GM18858 (cell line): ENCODE results near the gene CROCC2.
"Not testable (repeated sequence)": the region's sequence is repeated elsewhere in the genome, so short reads cannot be mapped to it uniquely, and the experiment has no call there.

ENCODE experiments used
- ATAC-seq: cut with Tn5 transposase; IDR thresholded peaks from one replicate; pipeline ENCODE4 v1.9.1; 2021; ENCODE audit not compliant: unreplicated experiment

Gene CROCC2

DNA sequence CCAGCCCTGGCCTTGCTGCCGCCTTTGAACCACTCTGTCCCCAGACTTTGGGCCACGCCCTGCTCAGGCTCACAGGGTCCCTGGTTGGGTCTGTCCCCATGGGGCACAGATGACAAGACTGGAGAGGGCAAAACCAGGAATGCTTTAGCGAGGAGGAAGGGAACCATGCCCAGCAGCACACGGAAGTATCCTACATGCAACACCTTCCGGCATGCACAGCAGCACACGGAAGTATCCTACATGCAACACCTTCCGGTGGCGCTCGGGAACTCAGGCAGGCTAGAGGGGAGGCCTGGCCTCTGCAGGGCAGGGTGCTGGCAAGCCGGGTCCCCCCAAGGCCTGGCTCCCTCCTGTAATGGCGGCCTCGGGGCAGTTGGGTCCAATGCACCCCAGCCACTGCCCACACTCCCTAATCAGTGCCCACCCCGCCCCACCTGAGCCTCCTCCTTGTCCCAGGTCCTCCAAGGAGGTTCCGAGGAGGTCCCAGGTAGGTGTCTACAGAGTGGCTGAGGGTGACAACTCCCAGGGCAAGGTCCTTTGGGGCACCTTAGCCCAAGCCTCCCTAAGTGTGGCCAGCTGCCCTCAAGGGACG lies 58.7 kb downstream of the CROCC2 start:
- ATAC-seq: no peak

DNA sequence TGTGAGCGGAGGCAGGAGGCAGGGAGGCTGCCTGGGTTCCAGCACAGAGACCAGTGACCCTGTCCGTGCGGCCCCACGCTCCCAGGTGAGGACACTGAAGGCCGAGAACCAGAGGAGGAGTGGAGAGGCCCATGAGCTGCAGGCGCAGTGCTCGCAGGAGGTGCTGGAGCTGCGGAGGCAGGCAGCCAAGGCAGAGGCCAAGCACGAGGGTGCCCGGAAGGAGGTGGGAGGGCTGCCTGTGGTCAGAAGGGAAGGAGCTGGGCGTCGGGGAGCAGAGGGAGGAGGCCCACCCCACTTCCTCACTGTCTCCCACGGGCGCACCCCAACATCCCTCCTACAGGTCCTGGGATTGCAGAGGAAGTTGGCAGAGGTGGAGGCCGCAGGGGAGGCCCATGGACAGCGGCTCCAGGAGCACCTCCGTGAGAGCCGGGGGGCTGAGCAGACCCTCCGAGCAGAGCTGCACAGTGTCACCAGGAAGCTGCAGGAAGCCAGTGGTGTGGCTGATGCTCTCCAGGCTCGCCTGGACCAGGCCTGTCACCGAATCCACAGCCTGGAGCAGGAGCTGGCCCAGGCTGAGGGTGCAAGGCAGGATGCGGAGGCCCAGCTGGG lies 59.3 kb downstream of the CROCC2 start:
- no peak for ATAC-seq

DNA sequence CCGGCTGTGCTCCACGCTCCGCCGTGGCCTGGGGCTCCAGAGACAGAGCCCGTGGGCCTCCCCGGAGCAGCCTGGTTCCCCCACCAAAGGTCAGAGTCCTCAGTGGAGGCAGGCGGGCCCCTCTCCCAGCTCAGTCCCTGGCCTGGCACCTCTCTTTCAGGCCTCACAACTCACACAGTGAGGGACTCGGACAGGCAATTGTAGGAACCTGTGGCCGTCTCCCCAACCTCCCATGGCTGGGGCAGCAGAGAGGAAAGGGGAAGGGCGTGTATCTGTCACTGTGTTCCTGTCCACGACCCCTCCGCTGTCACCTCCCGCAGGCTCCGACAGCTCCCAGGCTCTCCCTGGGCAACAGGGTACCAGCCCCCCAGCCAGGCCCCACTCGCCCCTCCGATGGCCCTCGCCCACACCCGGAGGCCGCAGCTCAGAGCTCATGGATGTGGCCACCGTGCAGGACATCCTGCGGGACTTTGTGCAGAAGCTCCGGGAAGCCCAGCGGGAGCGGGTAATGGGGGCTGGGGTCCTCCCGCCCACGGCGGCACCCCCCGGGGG lies 59.8 kb downstream of the CROCC2 start:
- no peak for ATAC-seq

DNA sequence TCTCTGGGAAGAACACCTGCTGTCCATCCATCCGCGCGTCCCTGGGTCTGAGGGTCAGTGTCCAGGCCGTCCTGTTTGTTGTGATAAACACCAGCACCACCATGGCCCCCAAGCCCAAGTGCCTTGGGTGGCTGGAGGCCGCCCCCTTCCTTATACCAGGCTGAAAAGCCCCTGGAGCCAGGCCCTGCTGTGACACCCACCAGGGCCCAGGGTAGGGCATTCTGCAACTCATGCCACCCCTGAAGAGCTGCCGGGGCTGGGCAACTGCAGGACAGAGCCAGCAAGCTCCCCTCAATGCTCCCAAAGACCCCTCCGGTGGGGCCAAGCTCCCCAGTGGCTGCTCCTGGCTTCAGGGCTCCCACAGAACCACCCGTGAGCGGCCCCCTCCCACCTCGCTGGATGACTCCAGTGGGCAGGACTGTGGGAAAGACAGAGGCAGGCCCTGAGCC lies 60.3 kb downstream of the CROCC2 start:
- ATAC-seq: no peak

DNA sequence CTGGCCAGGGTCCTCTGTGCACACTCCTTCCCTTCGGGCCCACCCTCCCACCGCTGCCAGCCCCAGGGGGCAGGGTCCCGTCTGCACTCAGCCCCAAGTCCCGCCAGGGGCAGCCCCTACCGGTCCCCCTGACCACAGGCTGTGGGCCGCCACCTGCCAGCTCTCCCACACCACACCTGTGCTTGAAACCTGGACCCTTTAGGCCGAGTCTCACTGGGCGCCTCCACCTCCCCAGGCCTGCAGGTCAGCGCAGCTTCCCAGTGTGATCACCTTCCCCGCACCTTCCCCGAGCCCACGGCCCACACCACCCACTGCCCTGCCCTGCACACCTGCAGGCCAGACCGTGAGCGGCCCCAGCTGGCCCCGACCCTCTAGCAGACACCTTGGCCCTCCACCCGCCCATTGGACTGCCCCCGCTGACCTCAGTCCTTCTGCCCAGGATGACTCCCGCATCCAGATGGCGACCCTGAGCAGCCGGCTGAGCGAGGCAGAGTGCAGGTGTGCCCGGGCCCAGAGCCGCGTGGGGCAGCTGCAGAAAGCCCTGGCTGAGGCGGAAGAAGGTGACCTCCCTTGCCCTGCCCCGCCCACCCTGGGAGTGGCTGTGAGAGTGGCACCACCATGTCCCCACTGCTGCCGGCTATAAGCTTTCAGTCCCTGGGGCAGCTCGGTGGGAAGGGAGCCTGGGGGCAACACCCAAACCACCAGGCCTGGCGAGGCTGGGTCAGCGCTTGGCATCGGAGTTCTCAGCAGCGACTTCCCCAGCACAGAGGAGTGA lies 61.0 kb downstream of the CROCC2 start:
- ATAC-seq: no peak

DNA sequence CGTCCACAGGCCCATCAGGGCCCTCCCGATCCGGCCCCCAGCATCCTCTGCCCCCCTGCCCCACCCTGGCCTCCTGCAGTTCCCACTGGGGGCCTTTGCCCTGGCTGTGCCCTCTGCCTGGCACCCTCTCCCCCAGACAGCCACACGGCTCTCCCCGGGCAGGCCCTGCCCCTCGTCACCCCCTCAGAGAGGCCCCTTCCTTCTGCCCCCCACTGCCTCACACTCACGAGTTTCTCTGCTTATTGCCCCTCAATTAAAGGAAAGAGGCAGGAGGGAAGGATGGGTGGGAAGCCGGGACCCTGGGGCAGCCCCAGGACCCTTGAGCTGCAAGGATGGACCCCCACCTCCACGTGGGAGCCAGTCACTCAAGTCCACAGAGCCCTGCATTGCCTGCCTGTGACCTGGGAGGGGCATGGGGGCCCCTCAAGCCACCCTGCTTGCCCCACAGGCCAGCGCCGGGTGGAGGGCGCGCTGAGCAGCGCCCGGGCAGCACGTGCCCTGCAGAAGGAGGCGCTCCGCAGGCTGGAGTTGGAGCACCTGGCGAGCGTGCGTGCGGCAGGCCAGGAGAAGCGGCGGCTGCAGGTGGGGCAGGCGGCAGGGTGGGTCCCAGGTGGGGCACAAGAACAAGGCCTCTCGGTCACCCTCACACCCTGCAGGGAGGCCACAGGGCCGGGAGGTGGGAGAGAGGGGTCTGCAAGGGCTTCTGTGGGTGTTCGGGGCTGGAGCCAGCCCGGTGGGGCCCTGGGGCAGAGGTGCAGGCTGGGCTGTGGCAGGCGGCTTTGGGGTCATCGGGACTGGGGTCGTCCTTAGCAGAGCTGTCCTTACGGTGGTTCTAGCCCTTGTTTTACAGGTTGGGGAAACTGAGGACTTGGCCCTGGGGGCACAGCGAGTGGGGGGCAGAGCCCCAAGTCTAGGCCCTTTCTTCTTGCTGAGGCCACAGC lies 61.8 kb downstream of the CROCC2 start:
- ATAC-seq: no peak

DNA sequence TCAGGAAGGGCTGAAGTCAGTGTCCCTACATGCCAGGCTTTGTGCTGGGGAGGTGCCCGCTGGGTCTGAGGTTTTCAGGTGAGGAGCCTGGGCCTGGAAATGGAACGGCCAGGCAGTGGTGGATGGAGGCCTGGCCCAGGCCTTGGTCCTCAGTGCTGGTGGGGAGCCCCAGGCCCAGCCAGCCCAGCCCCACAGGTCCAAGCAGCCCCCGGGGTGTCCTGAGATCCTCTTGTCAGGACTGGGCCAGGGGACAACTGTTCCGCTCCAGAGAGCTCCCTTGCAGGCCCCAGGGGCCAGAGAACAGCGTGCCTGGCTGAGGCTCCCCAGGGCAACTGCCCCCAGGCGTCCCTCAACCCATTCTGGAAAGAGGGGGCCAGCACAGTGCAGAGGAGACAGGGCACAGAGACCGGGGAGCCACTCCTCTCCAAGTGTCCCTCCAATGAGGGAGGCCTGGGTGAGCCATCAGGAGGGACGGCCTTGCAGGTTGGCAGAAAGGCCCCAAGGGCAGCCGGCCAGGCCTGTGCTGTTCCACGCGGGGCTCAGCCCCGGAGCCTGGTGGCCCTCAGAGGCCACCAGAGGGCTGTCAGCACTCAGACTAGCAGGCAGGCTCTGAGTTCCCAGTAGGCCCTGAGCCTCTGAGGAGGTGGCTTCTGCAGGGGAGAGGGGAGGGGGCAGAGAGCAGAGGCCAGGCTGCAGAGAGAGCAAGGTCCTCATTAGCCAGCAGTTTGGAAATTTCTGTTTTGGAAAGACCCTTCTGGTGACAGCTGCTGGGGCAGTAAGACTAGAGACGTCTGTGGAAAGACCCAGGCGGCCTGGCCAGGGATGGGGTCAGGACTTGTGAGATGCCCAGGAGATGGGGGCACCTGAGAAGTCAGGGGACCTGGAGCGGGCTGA lies 62.8 kb downstream of the CROCC2 start:
- ATAC-seq: no peak

DNA sequence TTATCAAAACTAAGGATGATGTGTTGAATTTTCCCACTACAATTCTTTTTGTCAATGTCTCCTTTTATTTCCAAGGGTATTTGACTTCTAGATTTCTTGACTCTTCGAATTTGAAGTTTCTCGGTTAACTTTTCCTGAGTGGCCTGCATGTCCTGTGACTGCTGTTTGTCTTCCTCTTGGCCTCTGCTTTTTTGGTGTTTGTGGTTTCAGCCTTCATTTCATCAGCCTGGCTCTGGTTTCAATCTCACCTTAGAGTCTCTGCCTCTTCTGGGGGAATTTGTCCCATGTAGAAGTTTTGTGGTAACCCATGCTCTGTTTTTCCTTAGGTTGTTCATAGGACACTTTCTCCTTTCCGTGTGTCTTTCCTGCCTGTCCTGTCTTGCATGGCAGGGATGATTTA lies 64.0 kb downstream of the CROCC2 start:
- ATAC-seq: no peak

DNA sequence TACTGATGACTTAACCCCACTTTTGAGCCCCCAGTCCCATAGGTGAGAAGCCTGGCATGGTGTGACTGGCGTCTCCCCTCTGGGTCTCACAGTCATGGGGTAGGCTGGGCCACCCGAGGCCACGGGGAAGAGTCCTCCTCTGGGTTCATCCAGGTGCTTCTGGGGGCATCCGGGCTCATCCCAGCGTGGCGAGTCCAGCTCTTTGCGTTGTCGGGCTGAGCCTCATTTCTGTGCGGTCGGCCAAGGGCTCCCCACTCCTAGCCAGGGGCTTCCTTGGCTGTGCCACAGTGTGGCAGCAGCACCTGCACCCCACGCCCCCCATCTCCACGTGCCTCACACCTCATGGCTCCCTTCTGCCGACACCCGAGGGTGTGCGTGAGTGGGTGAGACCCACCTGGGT lies 64.7 kb downstream of the CROCC2 start:
- no peak for ATAC-seq

DNA sequence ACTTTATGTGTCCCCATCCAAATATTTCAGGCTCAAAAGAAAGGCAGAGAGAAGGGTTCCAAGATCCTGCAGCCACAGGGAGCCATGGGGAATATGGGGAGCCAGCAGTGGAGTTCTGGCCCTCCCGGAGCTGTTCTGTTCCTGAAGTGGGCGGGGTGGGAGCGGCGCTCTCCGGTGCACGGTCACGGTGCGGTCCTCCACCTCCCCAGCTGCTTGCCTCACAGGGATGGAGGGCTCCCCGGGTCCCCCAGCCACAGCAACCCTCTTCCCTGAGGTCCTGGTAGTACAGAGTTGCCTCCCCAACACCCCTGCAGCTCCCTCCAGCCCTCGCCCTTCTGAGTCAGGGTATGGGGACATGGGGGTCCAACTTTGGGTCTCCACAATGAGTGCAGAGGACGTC lies 66.1 kb downstream of the CROCC2 start:
- ATAC-seq: no peak

DNA sequence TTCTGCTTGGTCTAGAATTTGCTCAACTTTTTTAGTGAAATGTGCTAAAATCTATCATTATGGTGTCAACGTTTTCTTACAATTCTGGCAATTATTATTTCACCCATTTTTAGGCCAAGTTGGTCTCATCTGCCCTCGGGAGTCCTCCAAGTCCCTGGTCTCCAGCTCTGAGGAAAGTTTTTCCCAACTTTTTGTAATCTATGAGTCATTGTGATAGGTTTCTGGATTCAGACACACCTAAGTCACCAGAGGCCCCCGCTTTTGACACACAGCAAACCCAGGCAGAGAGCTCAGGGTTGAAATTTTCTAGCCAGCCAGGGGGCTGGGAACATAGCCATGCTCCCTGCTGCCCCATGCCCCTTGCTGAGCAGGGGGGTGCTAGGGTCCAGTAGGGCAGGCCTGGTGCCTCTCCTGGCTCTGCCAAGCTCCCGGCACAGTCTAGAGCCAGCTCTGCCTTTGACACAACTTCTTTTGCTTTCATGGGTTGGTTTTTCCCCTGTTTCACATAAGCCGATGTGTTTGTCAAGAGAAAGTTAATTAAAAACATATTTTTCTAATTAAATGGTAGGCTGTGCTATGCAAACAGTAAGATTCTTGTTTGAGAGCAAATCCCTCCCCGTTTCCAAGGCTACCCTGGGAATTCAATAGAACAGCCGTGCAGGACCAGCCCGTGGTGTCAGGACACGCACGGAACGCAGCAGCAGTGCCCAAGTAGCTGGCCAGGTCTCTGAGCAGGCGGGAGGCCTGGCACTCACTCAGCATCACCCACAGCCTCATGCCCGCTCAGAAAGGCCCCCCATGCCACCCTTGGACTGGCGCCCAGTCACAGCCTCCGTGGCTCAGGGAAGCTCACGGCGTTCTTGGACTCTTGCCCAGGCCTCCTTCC lies 66.7 kb downstream of the CROCC2 start:
- no peak for ATAC-seq

DNA sequence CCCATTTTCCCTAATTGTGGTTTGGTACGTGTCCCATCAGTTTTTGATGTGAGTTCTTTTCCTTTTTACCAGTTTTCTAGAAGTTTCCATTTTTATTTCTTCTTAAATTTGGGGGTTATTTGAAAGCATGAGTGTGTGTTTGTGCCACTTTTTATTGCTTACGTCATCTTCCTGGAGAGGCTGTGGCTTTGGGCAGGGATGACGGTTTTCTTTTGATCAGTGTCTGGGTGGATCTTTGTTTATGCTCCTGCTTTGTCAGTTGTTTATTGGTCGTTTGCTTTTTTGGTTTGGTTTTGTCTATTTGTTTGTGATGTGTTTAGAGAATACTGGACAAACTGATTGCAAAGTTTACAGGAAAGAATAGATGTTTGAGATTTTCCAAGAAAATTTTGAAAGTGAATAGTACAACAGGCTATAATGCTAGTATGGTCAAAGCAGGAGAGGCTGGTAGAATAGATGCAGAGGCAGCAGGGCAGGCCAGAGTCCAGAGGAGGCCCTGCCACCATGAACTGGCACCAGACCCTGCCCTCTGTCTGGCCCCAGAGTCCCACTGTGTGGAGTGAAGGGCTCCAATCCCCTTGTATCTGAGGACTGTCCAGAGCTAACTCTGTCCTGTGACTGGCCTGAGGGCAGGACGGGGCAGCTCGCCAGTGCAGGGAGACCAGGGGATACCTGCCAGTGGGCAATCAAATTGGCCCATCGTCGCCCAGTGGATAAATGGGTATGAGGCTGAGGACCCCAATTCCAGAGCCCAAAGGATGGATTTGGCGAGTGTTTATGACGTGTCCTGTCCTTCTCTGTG lies 68.8 kb downstream of the CROCC2 start:
- no peak for ATAC-seq

DNA sequence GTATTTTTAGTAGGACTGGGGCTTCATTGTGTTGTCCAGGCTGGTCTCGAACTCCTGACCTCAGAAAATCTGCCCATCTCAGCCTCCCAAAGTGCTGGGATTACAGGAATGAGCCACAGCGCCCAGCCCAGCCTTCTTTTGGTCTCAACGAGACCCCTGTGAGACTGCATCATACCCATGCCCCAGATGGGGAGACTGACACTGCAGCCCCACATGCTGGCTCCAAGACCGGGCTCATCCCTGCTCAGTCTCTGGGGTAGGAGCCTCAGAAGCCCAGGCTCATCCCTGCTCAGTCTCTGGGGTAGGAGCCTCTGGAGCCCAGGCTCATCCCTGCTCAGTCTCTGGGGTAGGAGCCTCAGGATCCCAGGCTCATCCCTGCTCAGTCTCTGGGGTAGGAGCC lies 69.8 kb downstream of the CROCC2 start:
- ATAC-seq: not testable (repeated sequence)

DNA sequence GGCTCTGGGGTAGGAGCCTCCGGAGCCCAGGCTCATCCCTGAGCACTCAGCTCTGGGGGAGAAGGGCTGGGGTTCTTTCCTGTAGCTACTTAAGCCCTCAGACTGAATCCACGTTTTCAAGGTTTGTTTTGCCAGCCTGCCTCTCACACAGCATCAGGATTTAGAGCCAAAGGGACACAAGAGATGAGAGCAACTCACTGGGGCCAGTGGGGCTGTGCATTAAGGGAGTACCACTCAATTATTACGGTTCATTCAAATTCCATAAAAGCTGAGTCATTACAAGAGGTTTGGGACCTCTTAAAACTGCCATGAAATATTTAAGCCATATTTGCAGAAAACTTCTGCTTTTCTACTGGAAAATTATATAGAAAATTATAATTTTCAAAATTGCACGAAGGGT lies 75.1 kb downstream of the CROCC2 start:
- ATAC-seq: no peak

DNA sequence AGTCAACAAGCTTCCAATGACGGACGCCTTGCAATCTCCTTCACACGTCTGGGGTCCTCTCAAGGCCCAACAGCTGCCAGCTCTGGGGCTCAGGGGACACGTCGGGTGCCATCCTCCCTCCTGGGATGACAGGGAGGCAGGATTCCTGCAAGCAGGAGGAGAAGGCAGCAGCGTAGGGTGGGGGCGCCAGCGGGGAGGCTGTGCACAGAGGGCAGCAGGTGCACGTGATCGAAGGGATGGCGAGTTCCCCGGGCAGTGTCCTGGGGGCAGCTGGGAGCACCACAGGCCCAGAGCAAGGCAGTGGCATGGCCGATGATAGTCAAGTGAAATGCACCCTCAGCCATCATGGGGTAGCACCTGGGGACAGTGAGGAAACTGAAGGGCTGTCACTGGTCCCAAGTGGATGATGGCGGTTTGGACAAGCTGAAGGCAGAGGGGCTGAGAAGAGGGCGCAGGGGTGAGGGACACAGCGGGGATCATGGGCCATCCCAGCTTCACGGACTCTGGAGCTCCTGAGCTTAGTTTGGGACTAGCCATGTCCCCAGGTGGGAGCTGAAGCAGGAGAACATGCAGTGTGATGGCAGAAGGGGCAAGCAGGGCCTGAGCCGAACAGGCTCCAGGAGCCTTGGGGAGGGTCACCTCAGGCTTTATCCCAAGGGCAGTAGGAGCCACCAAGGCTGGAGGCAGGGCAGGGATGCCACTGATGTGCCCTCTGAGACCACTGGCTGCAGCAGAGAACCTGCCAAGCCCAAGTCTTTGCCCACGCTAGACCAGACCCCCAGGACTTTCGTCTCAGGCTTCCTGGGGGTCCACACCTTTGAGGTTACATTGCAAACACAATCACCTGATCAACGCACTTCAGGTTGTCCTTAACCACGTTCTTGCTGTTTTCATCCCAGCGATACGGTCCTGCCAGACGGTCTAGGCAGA lies 76.0 kb downstream of the CROCC2 start:
- no peak for ATAC-seq

DNA sequence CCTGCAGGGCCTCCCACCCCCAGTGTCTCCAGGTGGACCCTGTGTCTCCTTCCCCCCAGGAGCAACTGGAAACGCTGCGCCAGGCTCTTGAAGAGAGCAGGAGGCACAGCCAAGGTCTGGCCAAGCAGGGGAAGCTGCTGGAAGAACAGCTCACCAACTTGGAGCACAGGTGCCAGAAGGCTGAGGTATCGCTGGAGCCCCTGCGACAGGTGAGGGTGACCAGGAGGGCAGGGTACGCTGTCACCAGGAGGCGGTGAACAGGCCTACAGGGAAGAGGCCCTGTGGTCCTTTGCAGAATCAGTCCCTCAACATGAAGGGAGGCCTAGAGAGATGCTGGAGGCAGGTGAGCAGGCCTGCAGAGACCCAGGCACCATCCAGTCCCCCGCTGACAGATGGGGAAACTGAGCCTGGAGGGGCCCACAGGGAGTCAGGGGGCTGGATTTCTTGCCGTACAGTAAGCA lies 76.7 kb downstream of the CROCC2 start:
- ATAC-seq: no peak
